ENCODE measurements around the gene DHFR. TPM values are rescaled to one million over a fixed set of nuclear protein-coding genes. Genes with fewer than 3 reads are reported as not detected.

DHFR gene
- total RNA-seq, 1 experiment from 2014 or later, result 58.7 TPM

DNA sequence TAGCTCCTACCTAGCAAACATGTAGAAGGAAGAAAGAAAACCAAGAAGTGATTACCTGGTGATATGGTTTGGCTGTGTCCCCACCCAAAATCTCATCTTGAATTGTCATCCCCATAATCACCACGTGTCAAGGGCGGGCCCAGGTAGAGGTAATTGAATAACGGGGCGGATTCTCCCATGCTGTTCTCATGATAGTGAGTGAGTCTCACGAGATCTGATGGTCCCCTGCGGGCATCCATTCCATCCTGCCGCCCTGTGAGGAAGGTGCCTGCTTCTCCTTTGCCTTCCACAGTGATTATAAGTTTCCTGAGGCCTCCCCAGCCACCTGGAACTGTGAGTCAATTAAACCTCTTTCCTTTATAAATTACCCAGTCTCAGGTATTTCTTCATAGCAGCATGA, 57.3 kb downstream of the DHFR start:
- H3K79me2 ChIP-seq (ENCODE audit: insufficient read depth, low read length), result no peaks in the 10 kb centered on the region
- POLR2A ChIA-PET, result no interaction called here
- no peaks in the 10 kb centered on the region for H3K36me3 ChIP-seq (ENCODE audit: control insufficient read depth in 1 of 2, insufficient read depth in 2 of 2, low read length in 2 of 2)
- H3K9me2 ChIP-seq (ENCODE audit: insufficient read depth), result no peaks in the 10 kb centered on the region
- H3K9me3 ChIP-seq (ENCODE audit: control insufficient read depth in 1 of 2, insufficient read depth in 1 of 2, low read depth in 1 of 2, low read length in 2 of 2), result no peaks in the 10 kb centered on the region
- no peaks in the 10 kb centered on the region for H4K20me1 ChIP-seq (ENCODE audit: insufficient read depth)
- BruUV-seq (replicated peaks), result no TSS peak
- intact Hi-C loops (cut with micrococcal nuclease), result no loop called here
- H3K27ac ChIP-seq (ENCODE audit: low read depth, low read length), result no peak overlapping the region
- DNase-seq (ENCODE audit: low read depth, low spot score), result no peak
- no peak for ATAC-seq
- TF ChIP-seq CBX3 (IDR thresholded peaks at IDR 0.05; ENCODE audit: low read depth), result no peak
- TF ChIP-seq FOSL1 (IDR thresholded peaks at IDR 0.05; ENCODE audit: low read depth), result no peak
- TF ChIP-seq, protein P1, sequence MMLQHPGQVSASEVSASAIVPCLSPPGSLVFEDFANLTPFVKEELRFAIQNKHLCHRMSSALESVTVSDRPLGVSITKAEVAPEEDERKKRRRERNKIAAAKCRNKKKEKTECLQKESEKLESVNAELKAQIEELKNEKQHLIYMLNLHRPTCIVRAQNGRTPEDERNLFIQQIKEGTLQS (IDR thresholded peaks at IDR 0.05), result no peak
- no peak for TF ChIP-seq POLR2AphosphoS5 (IDR thresholded peaks at IDR 0.05; ENCODE audit: low read depth, low read length)
- no peak for TF ChIP-seq ZFX (IDR thresholded peaks at IDR 0.05)
- TF ChIP-seq, protein P2, sequence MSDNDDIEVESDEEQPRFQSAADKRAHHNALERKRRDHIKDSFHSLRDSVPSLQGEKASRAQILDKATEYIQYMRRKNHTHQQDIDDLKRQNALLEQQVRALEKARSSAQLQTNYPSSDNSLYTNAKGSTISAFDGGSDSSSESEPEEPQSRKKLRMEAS (IDR thresholded peaks at IDR 0.05), result no peak
- H3K4me3 ChIP-seq (replicated peaks in 1 of 2; ENCODE audit: low read depth in 1 of 2, low read length in 2 of 2), result no peak overlapping the region
- no peak overlapping the region for H3K9ac ChIP-seq (ENCODE audit: low read length)
- CTCF ChIA-PET, result no interaction called here
- H3K4me2 ChIP-seq (ENCODE audit: low read length), result no peak overlapping the region
- RAD21 ChIA-PET (ENCODE audit: low non-redundant PET in 1 of 2, low total read pairs in 2 of 2, uncharacterized antibody in 2 of 2, unreplicated experiment in 2 of 2), result no interaction called here
- no peaks in the 10 kb centered on the region for H3K27me3 ChIP-seq (ENCODE audit: insufficient read depth, low read length)
- H3K4me1 ChIP-seq (ENCODE audit: control insufficient read depth in 1 of 2, insufficient read depth in 2 of 2, low read length in 2 of 2), result no peaks in the 10 kb centered on the region
- H2AFZ ChIP-seq (ENCODE audit: low read depth, low read length, poor library complexity, severe bottlenecking), result no peak overlapping the region

DNA sequence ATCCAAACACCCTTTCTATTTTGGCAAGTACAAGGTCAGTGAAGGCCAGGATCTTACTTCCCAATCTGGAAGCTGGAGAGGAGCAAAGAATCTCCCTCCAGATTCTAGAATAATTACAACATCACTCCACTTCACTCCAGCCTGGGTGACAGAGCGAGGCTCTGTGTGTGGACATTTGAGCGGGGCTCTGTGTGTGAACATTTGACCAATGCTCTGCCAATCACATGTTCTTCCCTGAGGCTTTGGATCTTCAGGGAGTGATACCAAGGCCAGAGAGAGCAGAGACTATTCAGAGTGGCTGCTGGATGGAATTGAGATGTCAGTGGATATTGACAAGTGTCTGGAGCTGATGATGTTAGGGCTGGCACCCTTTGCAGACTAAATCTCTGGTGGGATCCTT, 60.0 kb downstream of the DHFR start:
- no peaks in the 10 kb centered on the region for H3K9me2 ChIP-seq (ENCODE audit: insufficient read depth)
- no peak overlapping the region for H3K4me2 ChIP-seq (ENCODE audit: low read length)
- ChIA-PET POLR2A (no interaction called here), CTCF (no interaction called here), RAD21 (ENCODE audit: low non-redundant PET in 1 of 2, low total read pairs in 2 of 2, uncharacterized antibody in 2 of 2, unreplicated experiment in 2 of 2) (no interaction called here)
- H3K4me1 ChIP-seq (ENCODE audit: control insufficient read depth in 1 of 2, insufficient read depth in 2 of 2, low read length in 2 of 2), result no peaks in the 10 kb centered on the region
- H2AFZ ChIP-seq (ENCODE audit: low read depth, low read length, poor library complexity, severe bottlenecking), result no peak overlapping the region
- intact Hi-C loops (cut with micrococcal nuclease), result no loop called here
- no peaks in the 10 kb centered on the region for H3K36me3 ChIP-seq (ENCODE audit: control insufficient read depth in 1 of 2, insufficient read depth in 2 of 2, low read length in 2 of 2)
- H3K9ac ChIP-seq (ENCODE audit: low read length), result no peak overlapping the region
- TF ChIP-seq SP1 (IDR thresholded peaks at IDR 0.05; ENCODE audit: low read depth) (no peak), SRF (IDR thresholded peaks at IDR 0.05; ENCODE audit: low read depth) (no peak), EZH2phosphoT487 (IDR thresholded peaks at IDR 0.05; ENCODE audit: borderline replicate concordance) (no peak), RAD21 (IDR thresholded peaks at IDR 0.05; ENCODE audit: low read depth) (no peak), FOSL1 (IDR thresholded peaks at IDR 0.05; ENCODE audit: low read depth) (no peak), YY1 (IDR thresholded peaks at IDR 0.05; ENCODE audit: extremely low read depth, insufficient replicate concordance, low read depth, low read length) (no peak), POLR2A (IDR thresholded peaks at IDR 0.05; ENCODE audit: borderline replicate concordance, extremely low read depth, insufficient read depth, insufficient read length) (no peak), ZNF274 (IDR thresholded peaks at IDR 0.05; ENCODE audit: low read depth, low read length) (no peak), EZH2 (IDR thresholded peaks at IDR 0.05) (no peak), ZFX (IDR thresholded peaks at IDR 0.05) (no peak), CBX3 (IDR thresholded peaks at IDR 0.05; ENCODE audit: low read depth) (no peak), TCF7L2 (IDR thresholded peaks at IDR 0.05; ENCODE audit: borderline replicate concordance, extremely low read depth, insufficient read depth, insufficient read length) (no peak), POLR2AphosphoS5 (IDR thresholded peaks at IDR 0.05; ENCODE audit: low read depth, low read length) (no peak)
- TF ChIP-seq, protein P2 (IDR thresholded peaks at IDR 0.05), result no peak
- TF ChIP-seq, protein P3, sequence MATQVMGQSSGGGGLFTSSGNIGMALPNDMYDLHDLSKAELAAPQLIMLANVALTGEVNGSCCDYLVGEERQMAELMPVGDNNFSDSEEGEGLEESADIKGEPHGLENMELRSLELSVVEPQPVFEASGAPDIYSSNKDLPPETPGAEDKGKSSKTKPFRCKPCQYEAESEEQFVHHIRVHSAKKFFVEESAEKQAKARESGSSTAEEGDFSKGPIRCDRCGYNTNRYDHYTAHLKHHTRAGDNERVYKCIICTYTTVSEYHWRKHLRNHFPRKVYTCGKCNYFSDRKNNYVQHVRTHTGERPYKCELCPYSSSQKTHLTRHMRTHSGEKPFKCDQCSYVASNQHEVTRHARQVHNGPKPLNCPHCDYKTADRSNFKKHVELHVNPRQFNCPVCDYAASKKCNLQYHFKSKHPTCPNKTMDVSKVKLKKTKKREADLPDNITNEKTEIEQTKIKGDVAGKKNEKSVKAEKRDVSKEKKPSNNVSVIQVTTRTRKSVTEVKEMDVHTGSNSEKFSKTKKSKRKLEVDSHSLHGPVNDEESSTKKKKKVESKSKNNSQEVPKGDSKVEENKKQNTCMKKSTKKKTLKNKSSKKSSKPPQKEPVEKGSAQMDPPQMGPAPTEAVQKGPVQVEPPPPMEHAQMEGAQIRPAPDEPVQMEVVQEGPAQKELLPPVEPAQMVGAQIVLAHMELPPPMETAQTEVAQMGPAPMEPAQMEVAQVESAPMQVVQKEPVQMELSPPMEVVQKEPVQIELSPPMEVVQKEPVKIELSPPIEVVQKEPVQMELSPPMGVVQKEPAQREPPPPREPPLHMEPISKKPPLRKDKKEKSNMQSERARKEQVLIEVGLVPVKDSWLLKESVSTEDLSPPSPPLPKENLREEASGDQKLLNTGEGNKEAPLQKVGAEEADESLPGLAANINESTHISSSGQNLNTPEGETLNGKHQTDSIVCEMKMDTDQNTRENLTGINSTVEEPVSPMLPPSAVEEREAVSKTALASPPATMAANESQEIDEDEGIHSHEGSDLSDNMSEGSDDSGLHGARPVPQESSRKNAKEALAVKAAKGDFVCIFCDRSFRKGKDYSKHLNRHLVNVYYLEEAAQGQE (IDR thresholded peaks at IDR 0.05; ENCODE audit: low read depth), result no peak
- DNase-seq (ENCODE audit: low read depth, low spot score) (no peak), ATAC-seq (no peak)
- H3K4me3 ChIP-seq (replicated peaks in 1 of 2; ENCODE audit: low read depth in 1 of 2, low read length in 2 of 2), result no peak overlapping the region
- no peak overlapping the region for H3K27ac ChIP-seq (ENCODE audit: low read depth, low read length)
- H4K20me1 ChIP-seq (ENCODE audit: insufficient read depth), result no peaks in the 10 kb centered on the region
- no peaks in the 10 kb centered on the region for H3K79me2 ChIP-seq (ENCODE audit: insufficient read depth, low read length)
- no peaks in the 10 kb centered on the region for H3K27me3 ChIP-seq (ENCODE audit: insufficient read depth, low read length)
- no TSS peak for BruUV-seq (replicated peaks)
- H3K9me3 ChIP-seq (ENCODE audit: control insufficient read depth in 1 of 2, insufficient read depth in 1 of 2, low read depth in 1 of 2, low read length in 2 of 2), result no peaks in the 10 kb centered on the region

Measured in HCT116 (cell line).